SK-N-SH (cell line): ENCODE data around the gene OTOP3. TPM values are rescaled to one million over a fixed set of nuclear protein-coding genes. Genes with fewer than 3 reads are reported as not detected.

Experiments used
- CTCF ChIA-PET: fragments of 300-600, 350-600 bp; formaldehyde crosslinking; extraction: SDS; loops from one replicate; lab custom pipeline; 2021; lab: Yijun Ruan, JAX
- POLR2A ChIA-PET: fragments of 350-600 bp; sonication (Branson Sonifier 250); formaldehyde crosslinking; extraction: SDS; loops from one replicate; lab custom pipeline; 2020; ENCODE audit warnings: antibody characterized with exemption, inconsistent platforms; lab: Yijun Ruan, JAX
- DNase-seq: peaks from one replicate; pipeline ENCODE4 v3.0.0; 2012
- H2AFZ ChIP-seq: fragments of 200-600 bp; sonication (generic); 2 replicates; pipeline ENCODE4 v1.8.1; 2016; ENCODE audit warnings: antibody characterized with exemption, mild to moderate bottlenecking, low read depth
- H3F3A ChIP-seq: fragments of 200-600 bp; sonication (generic); replicated peaks from 2 replicates; pipeline ENCODE3; 2016; ENCODE audit warnings: antibody characterized with exemption, mild to moderate bottlenecking; ENCODE audit not compliant: insufficient read depth
- H3K27ac ChIP-seq, 2 experiments: fragments of 200-500 bp in 1 of 2; fragments of 200-600 bp in 1 of 2; sonication (Bioruptor generic) in 1 of 2; sonication (generic), shearing (Covaris generic) in 1 of 2; 2 replicates each; pipeline versions ENCODE4 v1.5.1 to v1.6.1; 2014 to 2016; ENCODE audit warnings: low read depth in 2 of 2, inconsistent platforms in 1 of 2, low read length in 1 of 2, mild to moderate bottlenecking in 1 of 2, mixed read lengths in 1 of 2
- H3K27me3 ChIP-seq: fragments of 200-600 bp; sonication (generic), shearing (Covaris generic); 2 replicates; pipeline ENCODE4 v1.6.1; 2016; ENCODE audit warnings: mixed run types; ENCODE audit not compliant: insufficient read depth
- H3K36me3 ChIP-seq, 2 experiments: fragments of 200-500 bp in 1 of 2; fragments of 200-600 bp in 1 of 2; sonication (Bioruptor generic) in 1 of 2; sonication (generic) in 1 of 2; replicated peaks in 1 of 2; 2 replicates each; pipeline versions ENCODE3 to v1.5.1; 2014 to 2016; ENCODE audit warnings: low read length in 1 of 2, mild to moderate bottlenecking in 1 of 2; ENCODE audit not compliant: insufficient read depth in 2 of 2, control insufficient read depth in 1 of 2
- H3K4me1 ChIP-seq, 2 experiments: fragments of 200-500 bp in 1 of 2; fragments of 200-600 bp in 1 of 2; sonication (Bioruptor generic) in 1 of 2; sonication (generic), shearing (Covaris generic) in 1 of 2; 2 replicates each; pipeline versions ENCODE4 v1.5.1 to v1.6.1; 2014 to 2016; ENCODE audit warnings: low read depth in 1 of 2, low read length in 1 of 2, mixed run types in 1 of 2; ENCODE audit not compliant: insufficient read depth in 2 of 2, control insufficient read depth in 1 of 2
- H3K4me2 ChIP-seq: fragments of 200-600 bp; sonication (generic), shearing (Covaris generic); 2 replicates; pipeline ENCODE4 v1.6.1; 2017; ENCODE audit warnings: mixed run types
- H3K4me3 ChIP-seq, 2 experiments: fragments of 200-500 bp in 1 of 2; fragments of 200-600 bp in 1 of 2; sonication (Bioruptor generic) in 1 of 2; sonication (generic), shearing (Covaris generic) in 1 of 2; 2 replicates each; pipeline versions ENCODE4 v1.5.1 to v1.8.1; 2014 to 2016; ENCODE audit warnings: low read depth in 2 of 2, inconsistent platforms in 1 of 2, low read length in 1 of 2, mild to moderate bottlenecking in 1 of 2, mixed read lengths in 1 of 2, moderate library complexity in 1 of 2
- H3K79me2 ChIP-seq: fragments of 200-600 bp; sonication (generic); 2 replicates; pipeline ENCODE4 v1.8.1; 2017; ENCODE audit warnings: mild to moderate bottlenecking; ENCODE audit not compliant: insufficient read depth
- H3K9ac ChIP-seq: fragments of 200-600 bp; sonication (generic); 2 replicates; pipeline ENCODE4 v1.6.1; 2017; ENCODE audit warnings: mixed run types
- H3K9me2 ChIP-seq: fragments of 200-600 bp; sonication (generic); 2 replicates; pipeline ENCODE4 v1.6.1; 2017; ENCODE audit warnings: mixed run types
- H3K9me3 ChIP-seq: fragments of 200-600 bp; sonication (generic); 2 replicates; pipeline ENCODE4 v1.6.1; 2017; ENCODE audit warnings: mixed run types, mild to moderate bottlenecking, moderate library complexity
- H4K20me1 ChIP-seq: fragments of 200-600 bp; sonication (generic); 2 replicates; pipeline ENCODE4 v1.6.1; 2017; ENCODE audit warnings: mild to moderate bottlenecking, mixed run types; ENCODE audit not compliant: insufficient read depth
- CTCF ChIP-seq: fragments of 200-600 bp; sonication (generic); IDR thresholded peaks from 2 replicates; pipeline ENCODE4 v1.6.1; 2017; ENCODE audit warnings: antibody characterized with exemption, mild to moderate bottlenecking, moderate library complexity
- EP300 ChIP-seq, 2 experiments: IDR thresholded peaks; 2 replicates each; pipeline versions ENCODE4 v1.4.0 to v1.6.1; 2012; ENCODE audit warnings: borderline replicate concordance in 1 of 2, low read depth in 1 of 2, low read length in 1 of 2
- EZH2phosphoT487 ChIP-seq: fragments of 200-600 bp; sonication (generic); IDR thresholded peaks from 2 replicates; pipeline ENCODE4 v1.6.1; 2017; ENCODE audit warnings: low read depth, mixed run types, mild to moderate bottlenecking, antibody characterized with exemption, moderate library complexity, borderline replicate concordance
- FOSL2 ChIP-seq: IDR thresholded peaks from 2 replicates; pipeline ENCODE4 v1.4.0; 2012; ENCODE audit warnings: low read depth, mild to moderate bottlenecking, moderate library complexity, borderline replicate concordance
- FOXM1 ChIP-seq: IDR thresholded peaks from 2 replicates; pipeline ENCODE4 v1.4.0; 2012; ENCODE audit warnings: low read depth, mild to moderate bottlenecking
- JUND ChIP-seq: IDR thresholded peaks from 2 replicates; pipeline ENCODE4 v1.4.0; 2012
- MAX ChIP-seq: IDR thresholded peaks from 2 replicates; pipeline ENCODE4 v1.4.0; 2012; ENCODE audit warnings: low read depth
- MEF2A ChIP-seq: IDR thresholded peaks from 2 replicates; pipeline ENCODE4 v1.4.0; 2012; ENCODE audit warnings: low read depth, borderline replicate concordance
- MXI1 ChIP-seq: IDR thresholded peaks from 2 replicates; pipeline ENCODE4 v1.6.1; 2012; ENCODE audit warnings: mild to moderate bottlenecking, low read depth, low read length, improper control_type of control experiment
- NFIC ChIP-seq: IDR thresholded peaks from 2 replicates; pipeline ENCODE4 v1.4.0; 2012; ENCODE audit warnings: borderline replicate concordance
- NRF1 ChIP-seq: IDR thresholded peaks from 2 replicates; pipeline ENCODE4 v1.6.1; 2012; ENCODE audit warnings: low read depth, mild to moderate bottlenecking, low read length
- PBX3 ChIP-seq: IDR thresholded peaks from 2 replicates; pipeline ENCODE4; 2012
- REST ChIP-seq: IDR thresholded peaks from 2 replicates; pipeline ENCODE4 v1.6.1; 2012; ENCODE audit warnings: mild to moderate bottlenecking, low read depth, low read length, moderate library complexity
- RFX5 ChIP-seq: IDR thresholded peaks from 2 replicates; pipeline ENCODE4 v1.6.1; 2012; ENCODE audit warnings: mild to moderate bottlenecking, improper control_type of control experiment, low read length
- SIN3A ChIP-seq: IDR thresholded peaks from 2 replicates; pipeline ENCODE4 v1.6.1; 2012; ENCODE audit warnings: low read depth, mild to moderate bottlenecking, low read length, moderate library complexity, borderline replicate concordance
- SMC3 ChIP-seq: IDR thresholded peaks from 2 replicates; pipeline ENCODE4 v1.6.1; 2012; ENCODE audit warnings: low read depth, low read length, improper control_type of control experiment
- WGBS: methylation state at CpG from one replicate; pipeline ENCODE4 v1.1.6; 2017; ENCODE audit warnings: low lambda C conversion rate; 5-methylcytosine and 5-hydroxymethylcytosine counted together
- polyA plus RNA-seq, 3 experiments: library from polyadenylated mRNA; depleted of rRNA; stranded (reverse); fragments of >200 nt; gene quantifications; 2 replicates each; pipeline ENCODE4 v1.2.3, GENCODE V29; 2012
- TF ChIP-seq, protein P1 (sequence below): fragments of 150-350 bp; IDR thresholded peaks from 2 replicates; pipeline ENCODE4 v1.6.1; 2016; ENCODE audit warnings: mild to moderate bottlenecking, low read depth, low read length

The OTOP3 gene
- polyA plus RNA-seq, 1 of the 3 experiments (the other 2 are of a cell fraction), result not detected

DNA sequence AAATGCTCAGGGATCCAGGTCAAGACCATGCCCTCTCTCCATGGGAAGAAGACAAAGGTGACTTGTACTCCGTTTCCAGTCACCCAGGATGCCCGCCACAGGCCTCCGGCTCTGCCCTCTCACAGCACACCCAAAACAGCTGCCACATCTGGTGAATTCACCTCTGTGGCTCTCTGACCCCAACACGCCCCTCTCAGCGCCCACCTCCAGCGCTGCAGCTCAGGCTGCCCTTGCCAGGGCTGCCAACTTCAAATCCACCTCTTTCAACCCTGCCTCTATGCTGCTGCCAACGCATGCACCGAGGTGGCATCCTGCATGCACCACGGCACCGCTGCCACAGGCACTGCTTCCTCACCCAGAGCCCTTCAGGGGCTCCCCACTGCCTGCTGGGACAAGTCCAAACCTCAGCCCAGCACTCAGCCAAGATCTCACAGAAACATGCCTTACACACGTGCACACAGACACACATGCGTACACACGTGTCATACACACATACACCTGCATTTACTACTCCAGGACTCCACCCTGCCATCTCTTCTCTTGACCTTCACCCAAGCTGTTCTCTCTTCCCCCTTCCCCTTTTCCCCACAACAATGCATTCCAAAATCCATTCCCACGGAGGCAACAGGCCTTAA lies 29.4 kb downstream of the OTOP3 start:
- Histone ChIP-seq H2AFZ (no peak overlapping the region), H3K4me1 (peaks cover 0 to under 1% of the 10 kb centered on the region in 2 experiments; a peak in 1 of 4 replicates), H3K36me3 (no peaks in the 10 kb centered on the region), H3K4me2 (no peak overlapping the region)
- TF ChIP-seq JUND (no peak), EP300 (IDR thresholded peaks at IDR 0.05; ENCODE audit: borderline replicate concordance in 1 of 2, low read depth in 1 of 2, low read length in 1 of 2) (no peak), RFX5 (no peak), FOXM1 (no peak), NRF1 (no peak), EZH2phosphoT487 (no peak), NFIC (no peak), FOSL2 (no peak), CTCF (no peak), MXI1 (no peak), PBX3 (no peak), REST (no peak), SMC3 (no peak), SIN3A (no peak), MAX (no peak), MEF2A (no peak)
- TF ChIP-seq, protein P1, sequence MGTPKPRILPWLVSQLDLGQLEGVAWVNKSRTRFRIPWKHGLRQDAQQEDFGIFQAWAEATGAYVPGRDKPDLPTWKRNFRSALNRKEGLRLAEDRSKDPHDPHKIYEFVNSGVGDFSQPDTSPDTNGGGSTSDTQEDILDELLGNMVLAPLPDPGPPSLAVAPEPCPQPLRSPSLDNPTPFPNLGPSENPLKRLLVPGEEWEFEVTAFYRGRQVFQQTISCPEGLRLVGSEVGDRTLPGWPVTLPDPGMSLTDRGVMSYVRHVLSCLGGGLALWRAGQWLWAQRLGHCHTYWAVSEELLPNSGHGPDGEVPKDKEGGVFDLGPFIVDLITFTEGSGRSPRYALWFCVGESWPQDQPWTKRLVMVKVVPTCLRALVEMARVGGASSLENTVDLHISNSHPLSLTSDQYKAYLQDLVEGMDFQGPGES, result no peak
- TF ChIP-seq, all 33 proteins: peak for 0
- 82% methylated on average over 14 of the region's 14 CpGs for WGBS
- H3K9ac ChIP-seq, result no peak overlapping the region
- H3F3A ChIP-seq, result no peaks in the 10 kb centered on the region
- H3K79me2 ChIP-seq, result no peaks in the 10 kb centered on the region
- no peaks in the 10 kb centered on the region for H3K9me3 ChIP-seq
- no peaks in the 10 kb centered on the region for H3K9me2 ChIP-seq
- POLR2A ChIA-PET, result no interaction called here
- H4K20me1 ChIP-seq, result no peaks in the 10 kb centered on the region
- CTCF ChIA-PET, result interaction anchor here (1.1 to 9.5 kb wide), 5 partner anchors 26 to 149 kb away, joined by 3 to 295 read pairs (median 12); partner anchors contain the start of genes CDR2L and MRPL58
- DNase-seq, result no peak
- H3K27me3 ChIP-seq, result no peaks in the 10 kb centered on the region
- no peak overlapping the region for H3K4me3 ChIP-seq
- H3K27ac ChIP-seq, result no peak overlapping the region
